GM18868 (cell line): ENCODE data around the gene ATP10B.
"Not testable (repeated sequence)": the region's sequence is repeated elsewhere in the genome, so short reads cannot be mapped to it uniquely, and the experiment has no call there.

Experiments
- ATAC-seq: cut with Tn5 transposase; IDR thresholded peaks from one replicate; pipeline ENCODE4 v1.9.1; 2021; ENCODE audit warnings: mild to moderate bottlenecking, moderate library complexity; ENCODE audit not compliant: unreplicated experiment

ATP10B gene

GRCh38 chr5:160824301-160825001 lies 27.6 kb downstream of the ATP10B start:
- no peak for ATAC-seq

GRCh38 chr5:160812996-160813395 lies 39.0 kb downstream of the ATP10B start:
- ATAC-seq, result not testable (repeated sequence)

- no peak for ATAC-seq
Measured at GRCh38 chr5:160805376-160805775, 46.6 kb downstream of the ATP10B start.

GRCh38 chr5:160802592-160802991 lies 49.4 kb downstream of the ATP10B start:
- ATAC-seq, result no peak

- no peak for ATAC-seq
Measured at GRCh38 chr5:160800375-160801275, 51.4 kb downstream of the ATP10B start.

GRCh38 chr5:160799184-160799583 lies 52.8 kb downstream of the ATP10B start:
- peak; percentile 72 for ATAC-seq

- no peak for ATAC-seq
Measured at GRCh38 chr5:160797020-160797419, 55.0 kb downstream of the ATP10B start.

GRCh38 chr5:160793530-160793899 lies 58.5 kb downstream of the ATP10B start:
- ATAC-seq, result no peak

- ATAC-seq, result no peak
Measured at GRCh38 chr5:160792732-160793529, 59.1 kb downstream of the ATP10B start.

- no peak for ATAC-seq
Measured at GRCh38 chr5:160792281-160792680, 59.7 kb downstream of the ATP10B start.

GRCh38 chr5:160789219-160789859 lies 62.7 kb downstream of the ATP10B start:
- ATAC-seq, result no peak

- no peak for ATAC-seq
Measured at GRCh38 chr5:160788102-160788660, 63.8 kb downstream of the ATP10B start.

- ATAC-seq, result peak; percentile 72
Measured at GRCh38 chr5:160787240-160787639, 64.8 kb downstream of the ATP10B start.

- no peak for ATAC-seq
Measured at GRCh38 chr5:160774666-160775315, 77.2 kb downstream of the ATP10B start.

- ATAC-seq, result no peak
Measured at GRCh38 chr5:160773646-160774410, 78.2 kb downstream of the ATP10B start.

- ATAC-seq, result no peak
Measured at GRCh38 chr5:160772854-160773253, 79.2 kb downstream of the ATP10B start.

- no peak for ATAC-seq
Measured at GRCh38 chr5:160770718-160771117, 81.3 kb downstream of the ATP10B start.

GRCh38 chr5:160769301-160769700 lies 82.7 kb downstream of the ATP10B start:
- no peak for ATAC-seq

GRCh38 chr5:160767062-160767461 lies 84.9 kb downstream of the ATP10B start:
- no peak for ATAC-seq
